ENCODE results near the gene HOMER1. TPM values are rescaled to one million over a fixed set of nuclear protein-coding genes. Genes with fewer than 3 reads are reported as not detected.

Gene HOMER1
- total and polyA plus RNA-seq, 9 of the 15 experiments (the other 6 are each of a cell fraction or from before 2014, with no cell fraction given), result 6.3 to 39.9 (median 9.9) TPM

DNA sequence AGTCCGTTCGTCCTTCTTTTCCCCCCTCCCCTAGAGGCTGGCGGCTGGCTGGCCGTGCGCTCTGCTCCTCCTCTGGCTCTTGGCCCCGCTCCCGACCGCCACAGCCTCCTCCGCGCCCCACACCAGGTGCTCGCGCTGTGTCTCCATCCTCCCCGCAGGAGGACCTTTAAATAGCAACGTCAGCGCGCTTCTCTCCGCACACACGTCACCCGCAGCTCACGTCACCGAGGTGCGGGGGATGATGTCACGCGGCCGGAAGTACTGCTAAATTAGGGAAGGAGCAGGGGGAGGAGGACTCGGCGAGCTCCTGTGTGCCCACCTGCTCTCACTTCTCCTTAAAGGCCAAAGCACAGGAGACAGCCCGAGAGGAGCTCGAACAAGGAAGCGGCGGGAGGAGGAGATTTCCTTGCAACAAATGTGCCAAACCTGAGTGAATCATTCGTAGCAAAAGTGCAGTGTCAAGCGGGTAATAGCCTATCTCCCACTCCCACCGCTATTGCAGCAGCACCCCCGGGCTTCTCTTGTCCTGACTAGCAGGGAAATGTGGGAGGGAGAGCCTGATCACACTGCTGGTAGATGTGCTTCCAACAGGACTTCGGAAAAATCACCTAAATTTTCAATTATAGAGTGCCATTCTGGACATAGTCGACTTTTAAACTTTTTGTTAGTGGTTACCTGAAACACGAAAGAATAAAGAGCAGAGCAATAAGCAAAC, 614 bp upstream of the HOMER1 start (continued):
- TF ChIP-seq, protein P1, sequence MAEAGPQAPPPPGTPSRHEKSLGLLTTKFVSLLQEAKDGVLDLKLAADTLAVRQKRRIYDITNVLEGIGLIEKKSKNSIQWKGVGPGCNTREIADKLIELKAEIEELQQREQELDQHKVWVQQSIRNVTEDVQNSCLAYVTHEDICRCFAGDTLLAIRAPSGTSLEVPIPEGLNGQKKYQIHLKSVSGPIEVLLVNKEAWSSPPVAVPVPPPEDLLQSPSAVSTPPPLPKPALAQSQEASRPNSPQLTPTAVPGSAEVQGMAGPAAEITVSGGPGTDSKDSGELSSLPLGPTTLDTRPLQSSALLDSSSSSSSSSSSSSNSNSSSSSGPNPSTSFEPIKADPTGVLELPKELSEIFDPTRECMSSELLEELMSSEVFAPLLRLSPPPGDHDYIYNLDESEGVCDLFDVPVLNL (CRISPR knock-in tag; IDR thresholded peaks at IDR 0.05; ENCODE audit: low read depth), result 0 out of 2 replicates have a peak, but pooled peaks have one; percentile 46
- TF ChIP-seq, protein P2, sequence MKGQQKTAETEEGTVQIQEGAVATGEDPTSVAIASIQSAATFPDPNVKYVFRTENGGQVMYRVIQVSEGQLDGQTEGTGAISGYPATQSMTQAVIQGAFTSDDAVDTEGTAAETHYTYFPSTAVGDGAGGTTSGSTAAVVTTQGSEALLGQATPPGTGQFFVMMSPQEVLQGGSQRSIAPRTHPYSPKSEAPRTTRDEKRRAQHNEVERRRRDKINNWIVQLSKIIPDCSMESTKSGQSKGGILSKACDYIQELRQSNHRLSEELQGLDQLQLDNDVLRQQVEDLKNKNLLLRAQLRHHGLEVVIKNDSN (CRISPR knock-in tag; IDR thresholded peaks at IDR 0.05), result peak; percentile 80
- TF ChIP-seq CBX2 (IDR thresholded peaks at IDR 0.05; ENCODE audit: insufficient read depth, low read length, poor library complexity, severe bottlenecking) (no peak), CBX8 (IDR thresholded peaks at IDR 0.05; ENCODE audit: borderline replicate concordance, extremely low read depth, low read depth, low read length, poor library complexity, severe bottlenecking) (no peak), ZBED1 (IDR thresholded peaks at IDR 0.05) (peak; percentile 41; the same call in 1 of the 2 replicates), EHMT2 (IDR thresholded peaks at IDR 0.05) (no peak), ZNF766 (CRISPR knock-in tag; conservative IDR thresholded peaks at IDR 0.05) (no peak), SMAD2 (IDR thresholded peaks at IDR 0.05; ENCODE audit: low read depth, low read length) (no peak), MTA3 (IDR thresholded peaks at IDR 0.05; ENCODE audit: borderline replicate concordance) (peak; percentile 100), RAD21 (CRISPR knock-in tag; conservative IDR thresholded peaks at IDR 0.05 in 1 of 2, IDR thresholded peaks at IDR 0.05 in 1 of 2) (0 out of 4 replicates have a peak, but pooled peaks of 1 of the 2 experiments have one; percentile 7), POLR2AphosphoS5 (IDR thresholded peaks at IDR 0.05; ENCODE audit: control insufficient read depth, insufficient read depth, low read depth, low read length) (no peak; the same call in 1 of the 2 replicates), HDAC2 (IDR thresholded peaks at IDR 0.05) (peak; percentile 83), MAZ (CRISPR knock-in tag; conservative IDR thresholded peaks at IDR 0.05 in 1 of 2, IDR thresholded peaks at IDR 0.05 in 1 of 2) (peak; percentile 12 to 82; a peak in 3 of 4 replicates), ILK (tag; IDR thresholded peaks at IDR 0.05; ENCODE audit: borderline replicate concordance, low read depth) (no peak), CHCHD3 (CRISPR knock-in tag; IDR thresholded peaks at IDR 0.05) (no peak)
- TF ChIP-seq, protein P3, sequence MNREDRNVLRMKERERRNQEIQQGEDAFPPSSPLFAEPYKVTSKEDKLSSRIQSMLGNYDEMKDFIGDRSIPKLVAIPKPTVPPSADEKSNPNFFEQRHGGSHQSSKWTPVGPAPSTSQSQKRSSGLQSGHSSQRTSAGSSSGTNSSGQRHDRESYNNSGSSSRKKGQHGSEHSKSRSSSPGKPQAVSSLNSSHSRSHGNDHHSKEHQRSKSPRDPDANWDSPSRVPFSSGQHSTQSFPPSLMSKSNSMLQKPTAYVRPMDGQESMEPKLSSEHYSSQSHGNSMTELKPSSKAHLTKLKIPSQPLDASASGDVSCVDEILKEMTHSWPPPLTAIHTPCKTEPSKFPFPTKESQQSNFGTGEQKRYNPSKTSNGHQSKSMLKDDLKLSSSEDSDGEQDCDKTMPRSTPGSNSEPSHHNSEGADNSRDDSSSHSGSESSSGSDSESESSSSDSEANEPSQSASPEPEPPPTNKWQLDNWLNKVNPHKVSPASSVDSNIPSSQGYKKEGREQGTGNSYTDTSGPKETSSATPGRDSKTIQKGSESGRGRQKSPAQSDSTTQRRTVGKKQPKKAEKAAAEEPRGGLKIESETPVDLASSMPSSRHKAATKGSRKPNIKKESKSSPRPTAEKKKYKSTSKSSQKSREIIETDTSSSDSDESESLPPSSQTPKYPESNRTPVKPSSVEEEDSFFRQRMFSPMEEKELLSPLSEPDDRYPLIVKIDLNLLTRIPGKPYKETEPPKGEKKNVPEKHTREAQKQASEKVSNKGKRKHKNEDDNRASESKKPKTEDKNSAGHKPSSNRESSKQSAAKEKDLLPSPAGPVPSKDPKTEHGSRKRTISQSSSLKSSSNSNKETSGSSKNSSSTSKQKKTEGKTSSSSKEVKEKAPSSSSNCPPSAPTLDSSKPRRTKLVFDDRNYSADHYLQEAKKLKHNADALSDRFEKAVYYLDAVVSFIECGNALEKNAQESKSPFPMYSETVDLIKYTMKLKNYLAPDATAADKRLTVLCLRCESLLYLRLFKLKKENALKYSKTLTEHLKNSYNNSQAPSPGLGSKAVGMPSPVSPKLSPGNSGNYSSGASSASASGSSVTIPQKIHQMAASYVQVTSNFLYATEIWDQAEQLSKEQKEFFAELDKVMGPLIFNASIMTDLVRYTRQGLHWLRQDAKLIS (CRISPR knock-in tag; IDR thresholded peaks at IDR 0.05), result peak; percentile 92
- TF ChIP-seq, protein P4, sequence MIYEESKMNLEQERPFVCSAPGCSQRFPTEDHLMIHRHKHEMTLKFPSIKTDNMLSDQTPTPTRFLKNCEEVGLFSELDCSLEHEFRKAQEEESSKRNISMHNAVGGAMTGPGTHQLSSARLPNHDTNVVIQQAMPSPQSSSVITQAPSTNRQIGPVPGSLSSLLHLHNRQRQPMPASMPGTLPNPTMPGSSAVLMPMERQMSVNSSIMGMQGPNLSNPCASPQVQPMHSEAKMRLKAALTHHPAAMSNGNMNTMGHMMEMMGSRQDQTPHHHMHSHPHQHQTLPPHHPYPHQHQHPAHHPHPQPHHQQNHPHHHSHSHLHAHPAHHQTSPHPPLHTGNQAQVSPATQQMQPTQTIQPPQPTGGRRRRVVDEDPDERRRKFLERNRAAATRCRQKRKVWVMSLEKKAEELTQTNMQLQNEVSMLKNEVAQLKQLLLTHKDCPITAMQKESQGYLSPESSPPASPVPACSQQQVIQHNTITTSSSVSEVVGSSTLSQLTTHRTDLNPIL (CRISPR knock-in tag; IDR thresholded peaks at IDR 0.05), result no peak
